Lung (tissue), 12 donors: ENCODE data around the gene TERC. TPM values are rescaled to one million over a fixed set of nuclear protein-coding genes. Genes with fewer than 3 reads are reported as not detected.

Experiments
- ATAC-seq: fragments of 200-7000 bp; cut with Tn5 transposase; one replicate; pipeline ENCODE4 v1.9.1; 2020; ENCODE audit warnings: moderate number of reproducible peaks; ENCODE audit not compliant: insufficient read depth, low FRiP score
- DNase-seq, 3 donors: peaks; one replicate each; pipeline ENCODE4 v3.0.0-alpha.2; 2013 to 2017
- H3K27ac ChIP-seq, 2 donors: one replicate each; pipeline ENCODE4 v1.5.1; 2013; ENCODE audit warnings: mild to moderate bottlenecking in 2 of 2, moderate library complexity in 2 of 2, control low read depth in 1 of 2, inconsistent platforms in 1 of 2, low read depth in 1 of 2, low read length in 1 of 2
- H3K27me3 ChIP-seq, 3 donors: one replicate each; pipeline ENCODE4 v1.5.1; 2013; ENCODE audit warnings: low read length in 2 of 3; ENCODE audit not compliant: control insufficient read depth in 3 of 3, insufficient read depth in 3 of 3
- H3K36me3 ChIP-seq, 4 donors: one replicate each; pipeline ENCODE4 v1.5.1; 2013; ENCODE audit warnings: low read length in 4 of 4, mild to moderate bottlenecking in 1 of 4, moderate library complexity in 1 of 4; ENCODE audit not compliant: control insufficient read depth in 4 of 4, insufficient read depth in 4 of 4
- H3K4me1 ChIP-seq, 5 donors: one replicate each; pipeline ENCODE4 v1.5.1; 2013; ENCODE audit warnings: low read length in 5 of 5, mild to moderate bottlenecking in 2 of 5, moderate library complexity in 1 of 5; ENCODE audit not compliant: control insufficient read depth in 5 of 5, insufficient read depth in 5 of 5
- H3K4me3 ChIP-seq: one replicate; pipeline ENCODE4 v1.5.1; 2013; ENCODE audit warnings: mild to moderate bottlenecking, control low read depth, moderate library complexity
- H3K9ac ChIP-seq, 2 donors: one replicate each; pipeline ENCODE4 v1.5.1; 2013; ENCODE audit warnings: low read length in 2 of 2, control low read depth in 1 of 2; ENCODE audit not compliant: insufficient read depth in 1 of 2
- H3K9me3 ChIP-seq, 4 donors: one replicate each; pipeline ENCODE4 v1.5.1; 2013; ENCODE audit warnings: low read length in 3 of 4, mild to moderate bottlenecking in 1 of 4, moderate library complexity in 1 of 4; ENCODE audit not compliant: control insufficient read depth in 4 of 4, insufficient read depth in 3 of 4
- WGBS, 2 donors: extraction: QIAGEN DNeasy Blood & Tissue Kit; methylation state at CpG; one replicate each; pipeline ENCODE4 v1.1.7; 2013; 5-methylcytosine and 5-hydroxymethylcytosine counted together
- polyA plus RNA-seq, 2 donors: library from polyadenylated mRNA; stranded (reverse); fragments of 200-250 nt; gene quantifications; one replicate each; pipeline ENCODE4 v1.2.1, GENCODE V29; 2013
- total RNA-seq, 2 donors: library from RNA; depleted of rRNA in 1 of 2; stranded (reverse); fragments of >200 nt in 1 of 2; gene quantifications; one replicate each; pipeline ENCODE4 v1.2.1, GENCODE V29; 2014 to 2021
- TF ChIP-seq, protein P1 (sequence below): IDR thresholded peaks from 2 replicates; pipeline ENCODE4 v1.5.1; 2012; ENCODE audit warnings: mild to moderate bottlenecking; ENCODE audit errors: control extremely low read depth, extremely low read depth
- donor health status: control.
- donor health status: control.
- donor health status: Bipolar disorder and iron deficiency.
- donor health status: healthy.
- donor health status: DM: yes; HTN: yes; CAD: no.

Gene TERC
- total and polyA plus RNA-seq, 4 donors: 0.16 to 45.7 (median 12.4) TPM; not detected in 1

DNA sequence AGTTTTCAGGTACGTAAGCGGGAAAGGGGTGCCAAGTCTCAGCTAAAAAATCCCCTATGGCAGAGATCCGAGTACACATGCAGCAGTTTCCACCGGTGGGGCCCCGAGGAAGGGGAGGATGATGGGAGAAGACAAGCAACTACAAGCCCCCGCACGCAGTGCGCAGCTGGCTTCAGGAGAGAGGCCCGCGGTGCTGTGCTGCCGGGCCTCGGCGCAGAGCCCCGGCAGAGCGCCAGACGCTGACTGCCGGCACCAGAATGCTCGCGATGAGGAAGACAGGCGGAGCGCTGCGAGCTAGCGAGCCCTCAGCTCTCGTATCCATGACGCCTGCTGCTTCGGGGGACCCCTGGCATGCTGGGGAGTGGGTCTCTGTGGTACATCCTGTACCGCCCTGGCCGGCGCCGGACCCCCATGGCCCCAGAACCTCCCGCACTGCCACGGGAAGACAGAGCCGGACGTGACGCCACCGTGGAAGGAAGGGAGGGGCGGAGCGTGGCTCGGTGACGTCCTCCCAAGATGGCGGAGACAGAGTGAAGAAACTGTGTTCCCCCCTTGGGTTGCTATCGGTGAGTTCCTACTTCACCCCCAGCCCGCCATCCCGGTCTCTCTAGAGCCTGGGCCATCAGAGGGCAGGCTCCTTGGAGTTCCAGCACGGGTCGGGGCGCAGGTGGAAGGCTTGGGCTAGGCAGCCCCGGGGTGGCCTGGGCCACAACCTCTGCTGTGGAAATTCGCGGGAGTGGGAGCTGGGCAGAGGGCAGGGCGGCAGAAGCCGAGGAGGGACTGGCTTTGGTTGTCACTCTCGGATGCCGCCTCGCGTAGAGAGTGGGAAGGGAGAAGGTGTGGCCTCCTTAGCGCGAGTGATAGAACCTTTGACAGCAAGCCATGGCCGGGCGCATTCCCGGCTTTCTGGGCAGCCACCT lies 8.3 kb upstream of the TERC start, which contains the start of gene MYNN:
Gene MYNN (plus strand): TSS at position 500 of the 920 bp plus-strand sequence. CDS start 900 bp downstream, outside the sequence.
- Histone ChIP-seq H3K9me3 (no peaks in the 10 kb centered on the region), H3K27ac (peak within 1 kb of the TSS; percentile 97 to 98), H3K4me3 (peak within 1 kb of the TSS; percentile 90), H3K36me3 (peaks cover 0 to 15% (median 7%) of the 10 kb centered on the region in 4 donors), H3K27me3 (no peaks in the 10 kb centered on the region), H3K4me1 (peaks cover 0 to 18% (median 6%) of the 10 kb centered on the region in 5 donors), H3K9ac (peak within 1 kb of the TSS; percentile 93 to 96)
- TF ChIP-seq, protein P1, sequence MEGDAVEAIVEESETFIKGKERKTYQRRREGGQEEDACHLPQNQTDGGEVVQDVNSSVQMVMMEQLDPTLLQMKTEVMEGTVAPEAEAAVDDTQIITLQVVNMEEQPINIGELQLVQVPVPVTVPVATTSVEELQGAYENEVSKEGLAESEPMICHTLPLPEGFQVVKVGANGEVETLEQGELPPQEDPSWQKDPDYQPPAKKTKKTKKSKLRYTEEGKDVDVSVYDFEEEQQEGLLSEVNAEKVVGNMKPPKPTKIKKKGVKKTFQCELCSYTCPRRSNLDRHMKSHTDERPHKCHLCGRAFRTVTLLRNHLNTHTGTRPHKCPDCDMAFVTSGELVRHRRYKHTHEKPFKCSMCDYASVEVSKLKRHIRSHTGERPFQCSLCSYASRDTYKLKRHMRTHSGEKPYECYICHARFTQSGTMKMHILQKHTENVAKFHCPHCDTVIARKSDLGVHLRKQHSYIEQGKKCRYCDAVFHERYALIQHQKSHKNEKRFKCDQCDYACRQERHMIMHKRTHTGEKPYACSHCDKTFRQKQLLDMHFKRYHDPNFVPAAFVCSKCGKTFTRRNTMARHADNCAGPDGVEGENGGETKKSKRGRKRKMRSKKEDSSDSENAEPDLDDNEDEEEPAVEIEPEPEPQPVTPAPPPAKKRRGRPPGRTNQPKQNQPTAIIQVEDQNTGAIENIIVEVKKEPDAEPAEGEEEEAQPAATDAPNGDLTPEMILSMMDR: no peak
- peak; percentile 95 to 97 (median 96) for DNase-seq
- ATAC-seq: peak; percentile 85
- 0% methylated on average over 60 to 61 of the region's 61 CpGs for WGBS, 2 donors

- TF ChIP-seq, protein P1: no peak
- WGBS, 2 donors: 0% methylated on average over 15 of the region's 15 CpGs
- peak overlapping the region; percentile 93 to 96 for H3K9ac ChIP-seq
- H3K27ac ChIP-seq: peak overlapping the region; percentile 97 to 98
- no peaks in the 10 kb centered on the region for H3K9me3 ChIP-seq
- H3K27me3 ChIP-seq: no peaks in the 10 kb centered on the region
- H3K4me1 ChIP-seq: peaks cover 0 to 18% (median 6%) of the 10 kb centered on the region in 5 donors
- H3K36me3 ChIP-seq: peaks cover 0 to 11% (median 2%) of the 10 kb centered on the region in 4 donors
- peak; percentile 49 for ATAC-seq
- peak; percentile 81 to 92 (median 91) for DNase-seq
- peak overlapping the region; percentile 90 for H3K4me3 ChIP-seq
Observed at GRCh38 chr3:169772305-169772896, 7.5 kb upstream of the TERC start.

- H3K9ac ChIP-seq: peak overlapping the region; percentile 93 to 96
- DNase-seq (peak; percentile 75 to 97 (median 96)), ATAC-seq (peak; percentile 8)
- peak overlapping the region; percentile 70 to 97 for H3K27ac ChIP-seq
- 1% methylated on average over 27 of the region's 27 CpGs for WGBS, 2 donors
- H3K9me3 ChIP-seq: no peaks in the 10 kb centered on the region
- peak overlapping the region; percentile 54 for H3K4me3 ChIP-seq
- TF ChIP-seq, protein P1: no peak
- H3K27me3 ChIP-seq: no peaks in the 10 kb centered on the region
- H3K4me1 ChIP-seq: peaks cover 0 to 18% (median 6%) of the 10 kb centered on the region in 5 donors
- H3K36me3 ChIP-seq: peaks cover 0 to 11% (median 2%) of the 10 kb centered on the region in 4 donors
Observed at GRCh38 chr3:169771497-169772304, 6.8 kb upstream of the TERC start.
